Measurements from ENCODE around the gene UGT1A6.

Gene UGT1A6

DNA sequence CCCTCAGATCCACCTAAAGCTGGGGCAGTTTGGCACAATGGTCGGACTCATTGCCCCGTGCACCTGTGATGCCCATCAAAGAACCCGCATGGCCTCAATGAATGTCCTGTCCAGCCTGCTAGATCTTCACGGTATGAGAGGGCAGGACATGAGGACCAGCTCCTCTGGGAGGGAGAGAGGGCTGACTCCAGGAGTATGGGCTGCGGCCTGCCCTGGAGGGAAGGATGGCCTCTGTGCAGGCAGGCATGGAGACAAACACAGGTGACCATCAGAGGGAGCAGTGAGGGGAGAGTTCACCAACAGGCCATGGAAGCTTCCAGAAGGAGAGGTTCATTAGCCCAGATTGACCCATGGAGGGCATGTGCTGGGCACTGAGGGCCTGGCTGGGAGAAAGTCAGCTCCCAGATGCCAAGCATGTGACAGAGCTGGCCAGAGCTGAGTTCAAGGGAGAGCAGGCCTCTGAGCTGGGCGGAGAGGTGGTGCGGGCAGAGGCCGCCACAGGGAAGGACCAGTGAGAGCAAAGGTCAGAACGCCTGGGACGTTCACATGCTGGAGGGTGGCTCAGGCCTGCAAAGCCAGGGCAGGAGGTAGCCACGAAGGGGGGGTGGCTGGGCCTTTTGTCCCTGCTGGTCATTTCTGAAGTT is 125.4 kb downstream of the UGT1A6 start:
- DNase-seq (ENCODE audit: low read depth in 1 of 2, low spot score in 1 of 2), result no peak

DNA sequence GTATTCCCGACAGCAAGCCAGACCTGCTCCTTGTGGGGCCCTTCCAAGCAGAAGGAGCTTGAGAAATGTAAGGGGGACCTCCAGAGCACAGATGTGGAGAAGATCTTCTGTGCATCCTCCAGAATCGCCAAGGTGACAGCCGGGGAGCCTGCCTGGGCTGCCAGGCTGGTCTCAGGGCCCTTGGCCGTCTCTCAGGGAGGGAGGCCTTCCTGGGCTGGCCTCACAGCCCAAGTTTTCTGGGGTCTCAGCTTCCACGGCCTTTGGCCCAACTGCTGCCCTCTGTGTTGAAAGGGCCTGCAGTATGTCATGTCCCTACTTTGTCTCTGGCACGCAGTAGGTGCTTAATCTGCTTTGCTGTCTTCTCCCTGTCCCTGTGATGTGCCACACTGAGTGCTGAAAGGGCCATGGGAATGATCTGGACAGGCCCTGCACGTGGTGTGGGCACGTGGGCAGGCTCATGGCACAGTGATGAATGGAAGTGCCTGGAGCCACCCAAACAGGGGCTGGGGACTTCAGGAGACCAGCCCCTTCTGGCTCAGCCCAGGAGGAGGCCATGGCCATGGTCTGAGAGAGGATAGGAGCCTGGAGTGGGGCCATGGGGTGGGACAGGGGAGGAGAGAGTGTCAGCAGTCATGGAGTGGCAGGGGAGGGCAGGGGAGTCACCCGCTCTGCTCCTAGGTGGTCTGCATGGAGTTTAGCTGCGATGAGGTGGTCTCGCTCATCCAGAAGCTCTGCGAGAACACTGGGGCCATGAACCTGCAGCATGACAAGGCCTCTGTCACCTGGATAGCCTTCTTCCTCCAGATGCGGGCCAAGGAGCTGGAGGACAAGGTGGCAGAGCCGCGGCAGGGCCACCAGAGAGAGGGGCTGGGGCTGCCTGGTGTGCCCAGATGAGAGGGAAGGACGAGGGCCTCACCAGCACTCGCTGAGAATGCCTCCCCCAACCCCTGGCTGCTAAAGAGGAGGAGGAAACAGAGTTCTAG is 126.2 kb downstream of the UGT1A6 start:
- DNase-seq (ENCODE audit: low read depth in 1 of 2, low spot score in 1 of 2), result no peak

DNA sequence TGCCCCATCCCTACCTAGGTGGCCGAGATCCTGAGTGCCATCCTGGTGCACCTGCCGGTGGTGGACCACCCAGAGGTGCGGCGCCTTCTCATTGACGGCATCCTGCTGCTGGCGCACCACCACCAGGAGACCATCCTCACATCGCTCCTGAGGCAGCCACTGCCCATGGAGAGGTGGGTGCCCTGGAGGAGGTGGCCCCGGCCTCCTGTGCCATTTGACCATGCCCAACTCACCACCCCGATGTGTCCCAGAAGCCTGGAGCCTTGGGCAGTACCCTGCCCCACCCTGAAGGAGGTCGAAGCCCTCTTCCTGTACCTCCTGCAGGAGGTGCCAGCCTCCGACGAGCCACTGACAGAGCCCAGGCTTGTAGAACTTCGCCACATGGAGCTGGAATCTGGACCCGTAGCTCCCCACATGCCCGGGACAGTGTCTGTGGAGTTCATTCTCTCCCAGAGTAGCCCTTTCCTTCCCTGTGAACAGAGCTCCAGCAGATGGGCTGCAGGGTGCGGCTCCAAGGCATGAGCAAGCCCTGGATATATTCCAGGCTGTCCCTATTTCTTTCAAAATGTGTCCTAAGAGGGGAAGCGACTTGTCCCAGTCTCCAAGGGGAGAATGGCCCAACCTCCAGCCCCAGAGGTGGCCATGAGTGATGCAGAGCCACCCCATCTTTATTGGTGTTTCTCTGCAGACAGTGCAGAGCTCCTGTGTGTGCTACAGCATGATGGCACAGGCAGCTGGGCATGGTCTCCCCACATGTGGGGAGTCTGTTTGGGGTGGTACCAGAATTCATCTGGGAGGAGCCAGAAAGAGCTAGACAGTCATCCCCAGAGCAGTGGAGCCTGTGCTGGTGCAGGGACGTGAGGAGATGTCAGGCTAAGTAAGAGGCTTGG is 127.4 kb downstream of the UGT1A6 start:
- DNase-seq (ENCODE audit: low read depth in 1 of 2, low spot score in 1 of 2), result no peak

DNA sequence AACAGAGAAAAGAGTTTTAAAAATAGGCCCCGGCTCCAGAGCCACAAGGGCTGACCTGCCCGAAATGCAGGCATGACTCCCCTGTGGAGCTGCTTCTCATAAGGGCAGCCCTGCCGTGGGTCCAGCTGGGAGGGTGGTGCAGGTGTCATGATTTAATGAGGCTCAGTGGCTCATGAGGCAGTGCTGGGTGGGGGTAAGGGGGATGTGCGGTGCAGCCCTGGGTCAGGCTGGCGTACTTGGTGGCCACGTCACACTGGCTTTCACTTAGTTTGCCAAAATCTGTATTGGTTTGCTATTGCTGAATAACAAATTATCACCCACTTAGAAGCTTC is 128.1 kb downstream of the UGT1A6 start:
- no peak for DNase-seq (ENCODE audit: low read depth in 1 of 2, low spot score in 1 of 2)

DNA sequence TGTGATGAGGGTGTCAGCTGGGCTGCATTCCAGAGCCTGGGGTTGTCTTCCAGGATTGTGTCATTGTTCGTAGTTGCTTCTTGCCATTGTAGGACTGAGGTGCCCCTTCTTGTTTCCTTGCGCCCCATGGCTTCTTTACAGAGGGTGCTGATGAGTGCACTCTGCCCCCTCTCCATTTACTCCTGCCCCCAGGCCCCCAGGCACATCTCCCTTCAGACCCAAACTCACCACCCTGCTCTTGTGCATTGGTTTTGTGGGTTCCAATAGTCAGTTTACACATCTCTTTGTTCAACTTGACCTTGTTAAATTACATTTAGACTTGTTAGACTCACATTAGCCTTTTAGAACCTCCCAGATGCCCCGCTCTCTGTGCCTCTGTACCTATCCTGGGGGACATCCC is 128.5 kb downstream of the UGT1A6 start:
- DNase-seq (ENCODE audit: low read depth in 1 of 2, low spot score in 1 of 2), result no peak

DNA sequence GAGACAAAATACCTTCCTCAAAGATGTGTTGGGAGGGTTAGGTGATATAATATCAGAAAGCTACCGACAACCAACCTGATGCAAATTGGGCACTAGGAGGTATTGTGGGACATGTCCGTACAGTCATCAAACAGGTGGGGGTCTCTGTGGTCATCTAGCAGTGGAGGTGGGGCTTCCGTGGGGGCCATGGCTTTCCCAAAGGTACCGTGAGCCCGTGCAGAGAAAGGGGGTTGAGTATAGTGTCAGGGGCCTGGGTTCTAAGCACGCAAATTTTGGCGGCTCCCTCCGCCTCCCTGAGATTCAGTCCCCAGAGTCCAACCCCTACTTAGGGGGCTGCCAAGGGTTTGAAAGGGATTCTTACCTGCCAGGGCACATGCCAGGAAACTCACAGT is 129.0 kb downstream of the UGT1A6 start:
- no peak for DNase-seq (ENCODE audit: low read depth in 1 of 2, low spot score in 1 of 2)

DNA sequence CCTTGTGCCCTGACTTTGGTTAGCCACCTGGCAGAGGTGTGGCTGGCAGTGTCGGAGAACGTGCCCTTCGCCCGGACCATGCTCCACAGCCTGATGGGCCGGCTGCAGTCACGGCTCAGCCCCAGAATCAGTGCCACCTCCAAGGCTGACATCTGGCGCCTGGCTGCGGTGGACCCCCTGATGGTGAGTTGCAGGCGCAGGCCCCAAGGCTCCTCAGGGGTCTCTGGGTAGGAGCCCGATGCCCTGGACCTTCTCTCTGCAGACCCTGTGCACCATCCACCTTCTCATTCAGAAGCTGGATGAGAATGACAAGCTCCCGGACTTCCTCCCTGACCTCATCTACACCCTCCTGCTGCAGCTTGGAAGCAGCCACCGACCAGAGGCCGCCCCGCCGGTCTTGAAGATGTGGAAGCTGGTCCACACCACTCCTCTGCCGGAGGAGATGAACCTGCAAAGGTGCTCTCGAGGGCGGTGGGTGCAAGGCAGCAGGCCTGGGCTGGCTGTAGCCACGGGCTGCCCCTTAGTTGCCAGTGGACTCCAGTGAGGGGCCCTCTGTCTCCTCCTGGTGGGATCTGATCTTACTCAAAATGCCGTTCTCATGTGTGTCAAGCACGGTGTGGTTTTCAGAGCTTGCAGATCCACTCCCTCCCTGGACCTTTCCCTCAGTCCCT is 129.5 kb downstream of the UGT1A6 start:
- no peak for DNase-seq (ENCODE audit: low read depth in 1 of 2, low spot score in 1 of 2)

All from activated CD4-positive, alpha-beta T cell treated with anti-CD3 and anti-CD28 coated beads, Interleukin-2, amount 50 U/mL, for 24 hours (primary cell).